GM12873 (cell line): ENCODE measurements around the gene ANKRD33B.

Source experiments
- TF ChIP-seq, protein P1 (sequence below): IDR thresholded peaks from 2 replicates; pipeline ENCODE4 v1.5.1; 2012; ENCODE audit warnings: low read depth, mild to moderate bottlenecking, moderate library complexity, low read length, control low read depth; ENCODE audit not compliant: insufficient read depth; ENCODE audit errors: missing control alignments

The ANKRD33B gene

GRCh38 chr5:10532421-10532820, 31.4 kb upstream of the ANKRD33B start:
- TF ChIP-seq, protein P1, sequence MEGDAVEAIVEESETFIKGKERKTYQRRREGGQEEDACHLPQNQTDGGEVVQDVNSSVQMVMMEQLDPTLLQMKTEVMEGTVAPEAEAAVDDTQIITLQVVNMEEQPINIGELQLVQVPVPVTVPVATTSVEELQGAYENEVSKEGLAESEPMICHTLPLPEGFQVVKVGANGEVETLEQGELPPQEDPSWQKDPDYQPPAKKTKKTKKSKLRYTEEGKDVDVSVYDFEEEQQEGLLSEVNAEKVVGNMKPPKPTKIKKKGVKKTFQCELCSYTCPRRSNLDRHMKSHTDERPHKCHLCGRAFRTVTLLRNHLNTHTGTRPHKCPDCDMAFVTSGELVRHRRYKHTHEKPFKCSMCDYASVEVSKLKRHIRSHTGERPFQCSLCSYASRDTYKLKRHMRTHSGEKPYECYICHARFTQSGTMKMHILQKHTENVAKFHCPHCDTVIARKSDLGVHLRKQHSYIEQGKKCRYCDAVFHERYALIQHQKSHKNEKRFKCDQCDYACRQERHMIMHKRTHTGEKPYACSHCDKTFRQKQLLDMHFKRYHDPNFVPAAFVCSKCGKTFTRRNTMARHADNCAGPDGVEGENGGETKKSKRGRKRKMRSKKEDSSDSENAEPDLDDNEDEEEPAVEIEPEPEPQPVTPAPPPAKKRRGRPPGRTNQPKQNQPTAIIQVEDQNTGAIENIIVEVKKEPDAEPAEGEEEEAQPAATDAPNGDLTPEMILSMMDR, result no peak

GRCh38 chr5:10533226-10533625, 30.6 kb upstream of the ANKRD33B start:
- TF ChIP-seq, protein P1, result no peak

DNA sequence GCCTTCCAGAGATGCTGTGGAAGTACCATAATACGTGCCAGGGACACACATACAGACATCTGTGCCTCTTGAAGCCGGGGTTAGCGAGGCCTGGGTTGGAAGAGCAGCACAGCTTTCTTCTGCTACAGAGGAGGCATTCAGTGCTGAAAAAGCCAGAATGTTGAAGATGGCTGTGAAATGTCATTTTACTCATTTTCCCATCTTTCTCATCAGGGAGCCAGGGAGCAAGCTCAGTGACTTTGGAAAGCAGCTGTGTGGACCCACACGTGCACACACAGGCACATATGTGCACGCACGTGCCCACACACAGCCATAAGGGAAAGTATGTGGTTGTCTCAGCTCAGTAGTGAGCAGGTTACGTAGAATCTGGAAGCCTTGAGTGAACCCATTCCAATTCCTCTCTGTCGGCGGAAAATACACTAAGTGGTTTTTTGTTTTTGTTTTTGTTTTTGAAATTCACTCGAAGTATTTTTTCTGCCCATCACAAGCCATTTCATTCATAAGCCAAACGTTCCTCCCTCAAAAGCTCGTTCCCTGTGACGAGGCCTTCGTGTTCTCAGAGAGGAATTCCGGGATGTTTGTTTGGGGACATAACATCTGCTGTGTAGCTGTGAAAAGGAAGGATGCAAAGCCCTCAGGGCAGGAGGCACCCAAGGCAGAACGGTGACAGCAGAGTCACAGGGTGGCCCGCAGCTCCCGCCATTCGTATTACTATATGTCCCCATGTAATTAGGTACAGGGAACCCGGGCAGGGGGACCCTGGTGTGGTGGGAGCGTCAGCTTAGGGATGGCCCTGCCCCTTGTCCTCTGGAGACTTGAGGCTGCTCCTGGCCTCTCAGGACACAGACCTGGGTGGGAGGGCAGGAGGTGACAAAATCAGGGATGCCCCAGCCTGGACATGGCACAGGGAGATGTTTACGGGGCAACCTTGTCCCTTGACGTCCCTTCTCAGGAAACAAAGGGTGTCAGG, 29.0 kb upstream of the ANKRD33B start:
- TF ChIP-seq, protein P1, result no peak

GRCh38 chr5:10536511-10536910, 27.4 kb upstream of the ANKRD33B start:
- TF ChIP-seq, protein P1, result no peak

DNA sequence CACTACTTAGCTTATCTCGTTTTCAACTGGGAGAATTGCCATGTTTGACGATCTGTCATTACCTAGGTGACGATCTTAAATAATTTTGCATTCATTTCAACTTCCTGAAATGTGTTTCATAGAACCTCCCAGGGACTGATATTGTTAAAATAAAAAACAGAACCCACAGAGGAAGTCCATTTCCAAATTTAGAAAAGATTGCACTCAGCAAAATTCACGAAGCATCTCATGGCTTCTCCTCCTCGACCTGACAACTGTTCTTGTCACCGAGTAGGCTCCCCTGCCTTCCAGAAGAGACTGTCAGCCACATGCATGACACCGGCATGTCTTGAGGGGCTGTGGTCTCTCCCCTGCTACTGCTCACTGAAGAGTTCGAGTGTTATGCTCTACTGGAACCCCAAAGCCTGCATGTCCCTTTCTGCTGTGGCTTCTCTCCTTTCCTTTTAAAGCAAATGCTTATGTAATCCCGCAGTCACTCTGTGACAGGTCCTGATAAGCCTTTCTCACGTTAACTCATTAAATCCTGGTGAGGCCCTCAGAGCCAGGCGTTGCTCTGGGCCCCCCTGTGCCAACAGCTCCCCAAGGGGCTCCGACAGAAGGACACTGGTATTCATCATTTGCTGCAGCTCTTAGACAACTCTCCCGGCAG, 26.8 kb upstream of the ANKRD33B start:
- TF ChIP-seq, protein P1, result no peak

DNA sequence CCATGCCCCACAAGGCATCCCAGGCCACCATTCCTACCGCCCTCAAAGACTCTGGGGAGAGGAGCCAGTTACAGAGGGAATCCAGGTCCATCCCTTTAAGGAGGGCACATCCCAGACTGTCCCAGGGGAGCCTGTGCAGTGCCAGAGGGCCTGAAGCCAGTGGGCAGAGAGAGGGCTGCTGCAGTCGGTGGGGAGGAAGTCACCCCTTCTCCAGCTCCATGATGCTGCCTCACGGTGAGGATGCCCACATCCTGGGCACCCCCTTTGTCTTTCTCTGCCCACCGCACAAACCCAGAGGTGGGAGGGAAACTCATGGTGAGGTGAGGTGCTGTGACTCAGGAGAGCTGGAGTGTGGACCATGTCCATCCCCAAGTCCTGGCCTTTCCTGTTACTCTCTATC, 26.2 kb upstream of the ANKRD33B start:
- TF ChIP-seq, protein P1, result no peak

- TF ChIP-seq, protein P1, result no peak
Observed at GRCh38 chr5:10538103-10538788, 25.6 kb upstream of the ANKRD33B start.
